ENCODE data around the gene TP53I3. TPM values are rescaled to one million over a fixed set of nuclear protein-coding genes. Genes with fewer than 3 reads are reported as not detected.

The TP53I3 gene
- total RNA-seq, 6 experiments from 2014 or later = 5.2 to 20.4 (median 9.6) TPM

GRCh38 chr2:24082787-24083566 is 1.7 kb downstream of the TP53I3 start:
- H3K27me3 ChIP-seq = no peaks in the 10 kb centered on the region
- peak overlapping the region in 1 of 3 donors; percentile 81 for H3K27ac ChIP-seq
- no peak for DNase-seq
- H3K4me1 ChIP-seq = peaks cover 0 to 8% (median 0%) of the 10 kb centered on the region in 4 donors
- no peak for ATAC-seq
- H3K4me3 ChIP-seq = no peak overlapping the region
- intact Hi-C loops (cut with DNase I) = no loop called here
- H3K9me3 ChIP-seq = no peaks in the 10 kb centered on the region
- H3K36me3 ChIP-seq = no peaks in the 10 kb centered on the region
- no peak for TF ChIP-seq CTCF (IDR thresholded peaks at IDR 0.05)
- no peak for TF ChIP-seq POLR2A (IDR thresholded peaks at IDR 0.05)
- 85% methylated on average over 3 of the region's 8 CpGs for WGBS (ENCODE audit: insufficient coverage, low coverage, low lambda C conversion rate, missing lambda C conversion rate)

DNA sequence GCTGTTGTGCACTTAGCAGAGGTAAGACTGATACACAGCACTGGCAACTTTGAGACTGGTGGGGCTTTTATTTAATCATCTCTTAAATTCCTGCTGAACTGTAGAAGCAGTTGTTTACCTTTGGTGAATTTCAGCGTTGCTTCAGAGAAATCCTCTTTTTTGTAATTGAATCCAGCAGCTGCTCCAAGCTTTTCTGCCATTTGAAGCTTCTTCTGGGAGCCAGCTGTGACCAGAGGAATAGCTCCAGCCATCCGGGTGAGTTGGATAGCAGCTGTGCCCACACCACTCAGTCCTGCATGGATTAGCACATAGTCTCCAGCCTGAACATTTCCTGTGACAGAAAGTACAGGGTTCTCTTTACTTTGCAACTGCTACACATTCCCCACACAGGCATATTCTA is 3.9 kb downstream of the TP53I3 start:
- H3K36me3 ChIP-seq = no peaks in the 10 kb centered on the region
- 89% methylated on average over 2 of the region's 2 CpGs for WGBS (ENCODE audit: insufficient coverage, low coverage, low lambda C conversion rate, missing lambda C conversion rate)
- intact Hi-C loops (cut with DNase I) = no loop called here
- no peak overlapping the region for H3K27ac ChIP-seq
- no peak for ATAC-seq
- no peak overlapping the region for H3K4me3 ChIP-seq
- H3K4me1 ChIP-seq = peaks cover 0 to 17% (median 0%) of the 10 kb centered on the region in 4 donors
- no peaks in the 10 kb centered on the region for H3K27me3 ChIP-seq
- TF ChIP-seq POLR2A (IDR thresholded peaks at IDR 0.05) = no peak
- TF ChIP-seq CTCF (IDR thresholded peaks at IDR 0.05) = no peak
- DNase-seq = no peak
- H3K9me3 ChIP-seq = no peaks in the 10 kb centered on the region

- Histone ChIP-seq H3K4me3 (peak overlapping the region in 1 of 3 donors; percentile 87), H3K9me3 (no peaks in the 10 kb centered on the region), H3K27ac (peak overlapping the region in 1 of 3 donors; percentile 56), H3K36me3 (peaks cover 0 to under 1% (median 0%) of the 10 kb centered on the region in 4 donors), H3K27me3 (no peaks in the 10 kb centered on the region), H3K4me1 (peaks cover 0 to 9% (median 3%) of the 10 kb centered on the region in 4 donors)
- intact Hi-C loops (cut with DNase I) = no loop called here
- ATAC-seq (no peak), DNase-seq (no peak)
- TF ChIP-seq POLR2A (IDR thresholded peaks at IDR 0.05) (no peak), CTCF (IDR thresholded peaks at IDR 0.05) (no peak)
- 63% methylated on average over 2 of the region's 2 CpGs for WGBS (ENCODE audit: insufficient coverage, low coverage, low lambda C conversion rate, missing lambda C conversion rate)
Observed at GRCh38 chr2:24077879-24078278, 6.8 kb downstream of the TP53I3 start.

- no peaks in the 10 kb centered on the region for H3K9me3 ChIP-seq
- no peak for TF ChIP-seq CTCF (IDR thresholded peaks at IDR 0.05)
- TF ChIP-seq POLR2A (IDR thresholded peaks at IDR 0.05) = no peak
- peaks cover 0 to 4% (median 0%) of the 10 kb centered on the region in 4 donors for H3K36me3 ChIP-seq
- intact Hi-C loops (cut with DNase I) = no loop called here
- peaks cover 0 to 9% (median 3%) of the 10 kb centered on the region in 4 donors for H3K4me1 ChIP-seq
- 29% methylated on average over 1 of the region's 9 CpGs for WGBS (ENCODE audit: insufficient coverage, low coverage, low lambda C conversion rate, missing lambda C conversion rate)
- peak overlapping the region; percentile 56 to 66 (median 63) for H3K27ac ChIP-seq
- no peak for ATAC-seq
- H3K4me3 ChIP-seq = peak overlapping the region; percentile 69 to 96 (median 87)
- DNase-seq = no peak
- no peaks in the 10 kb centered on the region for H3K27me3 ChIP-seq
Observed at GRCh38 chr2:24077535-24077877, 7.1 kb downstream of the TP53I3 start.
